GM12891 (cell line): ENCODE data around the gene THBS1.
A peak's percentile ranks its signal among the peaks of the same experiment; 100 is the strongest.

Experiments used
- DNase-seq: peaks from one replicate; pipeline ENCODE4 v3.0.0; 2011; ENCODE audit warnings: low spot score; ENCODE audit not compliant: insufficient read length
- FAIRE-seq: peaks from 2 replicates; lab custom pipeline; 2011; peaks lifted over from hg19 to GRCh38; lab: Jason Lieb, UNC
- PAX5 ChIP-seq: IDR thresholded peaks from 2 replicates; pipeline ENCODE4 v1.6.1; 2011; ENCODE audit warnings: low read length, moderate library complexity, mild to moderate bottlenecking; ENCODE audit not compliant: insufficient read depth, severe bottlenecking
- POLR2A ChIP-seq: IDR thresholded peaks from 2 replicates; pipeline ENCODE4 v1.6.1; 2011; ENCODE audit warnings: low read depth, low read length, control low read depth
- POLR2AphosphoS5 ChIP-seq: IDR thresholded peaks from 2 replicates; pipeline ENCODE4 v1.6.1; 2011; ENCODE audit warnings: low read depth, low read length, control low read depth
- POU2F2 ChIP-seq: IDR thresholded peaks from 2 replicates; pipeline ENCODE4 v1.6.1; 2011; ENCODE audit warnings: low read depth, mild to moderate bottlenecking, control low read depth, low read length, moderate library complexity
- SPI1 ChIP-seq: IDR thresholded peaks from 2 replicates; pipeline ENCODE4 v1.6.1; 2011; ENCODE audit warnings: low read depth, low read length, control low read depth
- TAF1 ChIP-seq: IDR thresholded peaks from 2 replicates; pipeline ENCODE4 v1.6.1; 2011; ENCODE audit warnings: low read depth, low read length, control low read depth

THBS1 gene

DNA sequence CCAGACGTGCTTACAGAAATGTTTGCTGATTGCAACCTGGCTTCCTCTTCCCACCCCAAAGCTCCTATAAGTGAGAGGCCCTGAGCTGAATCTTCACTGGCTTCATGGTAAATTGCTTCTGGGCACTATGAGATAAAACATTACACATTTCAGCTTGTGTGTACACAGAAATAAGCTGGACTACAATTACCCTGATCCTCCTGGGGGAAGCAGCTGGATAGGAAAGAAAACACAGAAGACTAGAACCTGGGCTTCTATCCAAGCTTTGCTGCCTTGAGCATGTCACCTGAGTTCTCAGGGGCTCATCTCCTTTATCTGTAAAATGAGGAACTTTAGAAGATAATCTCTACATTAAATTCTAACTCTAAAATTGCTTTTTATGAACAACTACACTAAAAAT, 40.3 kb downstream of the THBS1 start:
- FAIRE-seq: no peak
- no peak for DNase-seq
- no peak for TF ChIP-seq TAF1
- no peak for TF ChIP-seq PAX5
- TF ChIP-seq POU2F2: no peak
- no peak for TF ChIP-seq POLR2AphosphoS5
- no peak for TF ChIP-seq SPI1
- no peak for TF ChIP-seq POLR2A

DNA sequence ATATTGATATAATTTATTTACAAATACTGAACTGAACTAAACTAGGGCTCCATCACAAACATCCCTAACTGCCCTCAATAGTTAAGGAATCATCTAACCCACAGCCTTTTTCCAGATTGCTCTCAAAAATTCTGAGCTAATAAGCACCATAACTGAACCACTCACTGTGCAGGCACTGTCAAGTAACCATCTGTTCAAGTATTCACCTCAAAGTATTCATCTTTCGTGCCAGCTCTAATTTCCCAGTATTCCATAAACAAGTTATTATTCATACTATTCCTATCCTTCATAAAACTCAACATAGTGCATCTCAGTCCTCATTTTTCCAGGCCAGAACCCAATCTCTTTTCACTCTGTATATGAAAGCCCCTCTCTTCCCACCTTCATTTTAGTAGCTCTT, 41.1 kb downstream of the THBS1 start:
- DNase-seq (no peak), FAIRE-seq (no peak)

GRCh38 chr15:39622660-39623516, 42.0 kb downstream of the THBS1 start:
- DNase-seq (no peak), FAIRE-seq (peak; percentile 45)
- no peak for TF ChIP-seq PAX5

More for the DNA sequence above, 41.1 kb downstream of the THBS1 start:
- TF ChIP-seq POU2F2 (no peak), SPI1 (no peak), PAX5 (no peak), POLR2AphosphoS5 (no peak), POLR2A (no peak), TAF1 (no peak)

DNA sequence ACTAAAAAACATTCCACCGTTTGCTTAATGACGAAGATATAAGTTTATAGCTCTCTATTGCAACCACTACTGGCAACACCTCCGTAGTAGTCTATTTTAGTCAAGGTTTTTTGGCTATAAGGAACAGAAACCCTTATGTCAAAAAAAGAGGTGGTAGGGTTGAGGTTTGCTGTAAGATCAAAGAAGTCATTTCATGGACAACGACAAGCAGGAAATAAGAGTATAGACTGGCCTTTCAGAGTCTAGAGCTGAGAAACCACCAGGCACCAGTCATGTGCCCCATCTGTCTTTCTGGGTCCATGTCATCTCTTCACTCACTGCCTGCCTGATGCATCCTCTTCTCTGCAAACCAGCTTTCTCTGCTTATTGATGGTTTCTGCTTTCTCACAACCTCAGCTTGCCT, 42.7 kb downstream of the THBS1 start:
- TF ChIP-seq SPI1 (peak; percentile 91), POU2F2 (0 out of 2 replicates have a peak, but pooled peaks have one; percentile 33), PAX5 (no peak)
- DNase-seq (no peak), FAIRE-seq (peak; percentile 76)

DNA sequence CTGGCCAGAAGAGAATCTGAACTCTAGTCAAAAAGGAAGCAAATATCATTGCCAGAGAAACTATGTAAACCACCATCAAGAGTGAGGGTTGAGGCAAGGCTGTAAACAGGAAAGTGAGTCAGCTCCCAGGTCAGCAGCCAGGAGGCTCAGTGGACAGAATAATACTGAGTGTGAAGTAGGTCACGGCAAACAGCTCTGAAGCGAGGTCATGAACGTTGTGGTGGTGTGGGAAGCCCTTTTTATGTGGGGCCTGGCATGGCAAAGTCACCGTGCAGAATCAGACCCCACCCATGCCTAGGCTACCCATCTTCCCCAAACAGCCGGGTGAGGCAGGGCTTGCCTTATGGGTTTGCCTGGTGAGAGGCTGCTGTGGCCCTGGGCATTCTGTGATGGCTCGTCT, 43.9 kb downstream of the THBS1 start:
- FAIRE-seq (peak; percentile 75), DNase-seq (no peak)
- TF ChIP-seq SPI1 (no peak), PAX5 (no peak), POLR2AphosphoS5 (no peak), POLR2A (no peak), TAF1 (no peak), POU2F2 (no peak)

GRCh38 chr15:39625451-39625850, 44.6 kb downstream of the THBS1 start:
- no peak for DNase-seq
- no peak for FAIRE-seq
- TF ChIP-seq TAF1: no peak
- no peak for TF ChIP-seq SPI1
- no peak for TF ChIP-seq POLR2A
- TF ChIP-seq PAX5: no peak
- TF ChIP-seq POU2F2: no peak
- TF ChIP-seq POLR2AphosphoS5: no peak

DNA sequence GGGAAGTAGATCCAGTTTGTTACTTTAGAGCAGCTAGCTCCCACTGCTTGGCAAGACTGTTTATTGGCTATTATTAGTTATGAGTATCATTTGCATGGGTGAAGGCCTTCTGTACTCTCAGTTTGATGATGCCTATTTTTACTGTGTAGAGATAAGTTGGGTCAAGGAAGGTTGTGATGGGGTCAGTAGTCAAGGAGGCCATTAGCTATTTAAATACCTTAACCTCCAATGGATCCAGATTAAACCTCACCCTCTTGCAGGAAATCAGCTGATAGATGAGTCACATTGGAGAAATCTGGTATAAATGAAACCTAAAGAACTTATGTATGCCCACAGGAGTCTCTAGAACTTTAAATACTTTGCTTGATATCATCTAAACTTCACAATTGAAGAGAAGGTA, 45.0 kb downstream of the THBS1 start:
- FAIRE-seq (no peak), DNase-seq (no peak)
- TF ChIP-seq SPI1 (no peak), POU2F2 (no peak), POLR2AphosphoS5 (no peak), TAF1 (no peak), PAX5 (no peak), POLR2A (no peak)

GRCh38 chr15:39627451-39628143, 46.7 kb downstream of the THBS1 start:
- DNase-seq (no peak), FAIRE-seq (no peak)
- TF ChIP-seq TAF1 (no peak), POLR2AphosphoS5 (no peak)

- FAIRE-seq (no peak), DNase-seq (no peak)
- TF ChIP-seq POLR2A (no peak), POU2F2 (no peak)
Measured at GRCh38 chr15:39628144-39628508, 47.2 kb downstream of the THBS1 start.

GRCh38 chr15:39628546-39629257, 47.8 kb downstream of the THBS1 start:
- DNase-seq (no peak), FAIRE-seq (no peak)
- TF ChIP-seq POLR2AphosphoS5: no peak
- no peak for TF ChIP-seq POLR2A
